T-helper 2 cell treated with Interferon-gamma antibody and Interleukin-4, amounts not matched to agents 5 μg/mL and 100 μg/mL, for 36 hours (primary cell): ENCODE measurements around the gene LSP1.

ENCODE experiments used
- DNase-seq: peaks from one replicate; pipeline ENCODE4 v3.0.0; 2021; ENCODE audit warnings: low spot score
- H3K27ac Mint-ChIP-seq: one replicate; pipeline ENCODE4 v1.8.0; 2021; ENCODE audit warnings: mild to moderate bottlenecking, mixed read lengths
- H3K27me3 Mint-ChIP-seq: one replicate; pipeline ENCODE4 v1.8.0; 2021; ENCODE audit warnings: low read depth, mixed read lengths
- H3K36me3 Mint-ChIP-seq: one replicate; pipeline ENCODE4 v1.8.0; 2021; ENCODE audit warnings: low read depth, mixed read lengths
- H3K4me1 Mint-ChIP-seq: one replicate; pipeline ENCODE4 v1.8.0; 2021; ENCODE audit warnings: low read depth, mixed read lengths
- H3K4me3 Mint-ChIP-seq: one replicate; pipeline ENCODE4 v1.8.0; 2022; ENCODE audit warnings: mild to moderate bottlenecking, moderate library complexity, mixed read lengths
- H3K9me3 Mint-ChIP-seq: one replicate; pipeline ENCODE4 v1.8.0; 2021; ENCODE audit warnings: mixed read lengths

Gene LSP1

DNA sequence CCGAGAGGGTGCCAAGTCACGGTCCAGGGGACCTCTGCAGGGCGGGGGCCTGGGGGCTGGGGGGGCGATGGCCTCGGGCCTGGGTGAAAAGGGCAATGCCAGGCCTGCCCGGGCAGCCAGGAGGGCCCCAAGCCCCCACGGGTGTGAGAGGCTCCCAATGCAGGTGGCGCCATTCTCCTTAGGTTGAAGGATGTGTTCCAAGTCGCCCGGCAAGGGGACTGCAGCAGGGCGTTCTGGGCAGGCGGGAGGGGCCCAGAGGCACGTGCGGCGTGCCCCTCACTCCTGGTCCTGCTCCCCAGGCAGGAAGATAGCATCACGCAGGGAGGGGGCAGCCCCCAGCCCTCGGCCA is 14.8 kb upstream of the LSP1 start:
- Mint-ChIP-seq H3K4me1 (peaks cover 6% of the 10 kb centered on the region), H3K27ac (no peak overlapping the region), H3K27me3 (no peaks in the 10 kb centered on the region), H3K4me3 (no peak overlapping the region), H3K36me3 (no peaks in the 10 kb centered on the region), H3K9me3 (no peaks in the 10 kb centered on the region)
- no peak for DNase-seq

GRCh38 chr11:1838426-1839144 is 14.3 kb upstream of the LSP1 start, which contains the start of gene TNNI2:
TSS of gene TNNI2 (plus strand) at chr11:1838981. CDS start at chr11:1839697, 716 bp downstream.
- Mint-ChIP-seq H3K9me3 (no peaks in the 10 kb centered on the region), H3K27me3 (no peaks in the 10 kb centered on the region), H3K36me3 (no peaks in the 10 kb centered on the region), H3K4me1 (peaks cover 9% of the 10 kb centered on the region), H3K27ac (peak within 1 kb of the TSS; percentile 26), H3K4me3 (peak within 1 kb of the TSS; percentile 12)
- no peak for DNase-seq

GRCh38 chr11:1839204-1839923 is 13.5 kb upstream of the LSP1 start:
- no peak for DNase-seq
- H3K27ac Mint-ChIP-seq = peak overlapping the region; percentile 26
- H3K9me3 Mint-ChIP-seq = no peaks in the 10 kb centered on the region
- H3K36me3 Mint-ChIP-seq = no peaks in the 10 kb centered on the region
- peaks cover 15% of the 10 kb centered on the region for H3K4me1 Mint-ChIP-seq
- H3K27me3 Mint-ChIP-seq = no peaks in the 10 kb centered on the region
- peak overlapping the region; percentile 12 for H3K4me3 Mint-ChIP-seq

GRCh38 chr11:1839924-1840779 is 12.7 kb upstream of the LSP1 start:
- H3K27ac Mint-ChIP-seq = peak overlapping the region; percentile 31
- no peaks in the 10 kb centered on the region for H3K9me3 Mint-ChIP-seq
- peak overlapping the region; percentile 12 for H3K4me3 Mint-ChIP-seq
- H3K27me3 Mint-ChIP-seq = no peaks in the 10 kb centered on the region
- no peaks in the 10 kb centered on the region for H3K36me3 Mint-ChIP-seq
- DNase-seq = no peak
- H3K4me1 Mint-ChIP-seq = peaks cover 23% of the 10 kb centered on the region

DNA sequence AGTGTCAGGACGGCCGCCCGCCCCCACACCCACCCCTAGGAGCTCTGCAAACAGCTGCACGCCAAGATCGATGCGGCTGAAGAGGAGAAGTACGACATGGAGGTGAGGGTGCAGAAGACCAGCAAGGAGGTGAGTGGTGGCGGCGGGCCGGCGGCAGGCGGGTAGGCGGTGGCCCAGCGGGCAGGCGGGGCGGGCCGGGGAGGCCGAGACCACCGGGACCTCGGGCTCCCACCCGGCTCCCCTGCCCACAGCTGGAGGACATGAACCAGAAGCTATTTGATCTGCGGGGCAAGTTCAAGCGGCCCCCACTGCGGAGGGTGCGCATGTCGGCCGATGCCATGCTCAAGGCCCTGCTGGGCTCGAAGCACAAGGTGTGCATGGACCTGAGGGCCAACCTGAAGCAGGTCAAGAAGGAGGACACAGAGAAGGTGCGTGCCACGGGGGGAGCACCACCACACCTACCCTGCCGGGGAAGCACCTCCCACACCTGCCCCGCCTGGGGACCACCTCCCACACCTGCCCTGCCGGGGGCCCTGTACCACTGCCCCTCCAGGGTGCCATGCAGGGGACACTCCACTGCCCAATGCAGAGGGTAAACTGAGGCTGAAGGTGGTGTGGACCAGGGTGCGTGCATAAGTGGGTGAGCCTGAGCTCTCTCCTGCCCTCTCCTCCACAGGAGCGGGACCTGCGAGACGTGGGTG is 12.0 kb upstream of the LSP1 start:
- H3K4me3 Mint-ChIP-seq = no peak overlapping the region
- no peaks in the 10 kb centered on the region for H3K36me3 Mint-ChIP-seq
- DNase-seq = no peak
- H3K27ac Mint-ChIP-seq = no peak overlapping the region
- peaks cover 27% of the 10 kb centered on the region for H3K4me1 Mint-ChIP-seq
- H3K9me3 Mint-ChIP-seq = no peaks in the 10 kb centered on the region
- no peaks in the 10 kb centered on the region for H3K27me3 Mint-ChIP-seq

DNA sequence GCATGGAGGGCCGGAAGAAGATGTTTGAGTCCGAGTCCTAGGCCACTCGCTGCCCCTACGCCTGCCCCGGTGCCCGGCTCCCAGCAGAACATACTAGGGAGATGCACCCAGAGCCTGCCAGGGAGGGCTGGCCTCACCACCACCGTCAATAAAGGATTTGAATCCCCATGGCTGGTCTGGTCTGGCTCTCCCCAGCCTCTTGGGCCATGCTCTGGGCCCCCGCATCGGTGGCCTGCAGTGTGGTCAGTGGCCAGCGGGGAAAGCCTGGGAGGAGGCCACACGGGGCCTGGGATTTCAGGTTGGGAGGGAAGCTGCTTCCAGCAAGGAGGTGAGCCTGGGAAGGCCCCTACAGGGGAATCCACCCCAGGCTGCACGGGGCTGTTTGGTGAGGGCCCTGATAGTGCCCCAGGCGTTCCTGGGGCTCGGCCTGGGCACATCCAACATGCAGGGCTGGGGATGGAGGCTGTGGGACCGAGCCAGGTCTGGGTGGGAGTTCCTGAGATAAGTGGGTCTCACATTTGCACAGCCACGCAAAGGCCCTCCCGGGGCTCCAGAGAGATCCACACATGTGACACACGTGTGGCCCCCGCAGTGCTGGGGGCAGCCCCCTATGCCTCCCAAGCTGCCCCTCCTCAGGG is 11.3 kb upstream of the LSP1 start:
- DNase-seq = no peak
- H3K27ac Mint-ChIP-seq = no peak overlapping the region
- H3K4me1 Mint-ChIP-seq = peaks cover 30% of the 10 kb centered on the region
- H3K9me3 Mint-ChIP-seq = no peaks in the 10 kb centered on the region
- H3K27me3 Mint-ChIP-seq = no peaks in the 10 kb centered on the region
- H3K4me3 Mint-ChIP-seq = no peak overlapping the region
- no peaks in the 10 kb centered on the region for H3K36me3 Mint-ChIP-seq

- no peak for DNase-seq
- peaks cover 33% of the 10 kb centered on the region for H3K4me1 Mint-ChIP-seq
- H3K4me3 Mint-ChIP-seq = peak overlapping the region; percentile 75
- no peaks in the 10 kb centered on the region for H3K9me3 Mint-ChIP-seq
- peak overlapping the region; percentile 86 for H3K27ac Mint-ChIP-seq
- H3K36me3 Mint-ChIP-seq = no peaks in the 10 kb centered on the region
- no peaks in the 10 kb centered on the region for H3K27me3 Mint-ChIP-seq
These were observed 10.5 kb upstream of the LSP1 start for GRCh38 chr11:1842149-1843097.

DNA sequence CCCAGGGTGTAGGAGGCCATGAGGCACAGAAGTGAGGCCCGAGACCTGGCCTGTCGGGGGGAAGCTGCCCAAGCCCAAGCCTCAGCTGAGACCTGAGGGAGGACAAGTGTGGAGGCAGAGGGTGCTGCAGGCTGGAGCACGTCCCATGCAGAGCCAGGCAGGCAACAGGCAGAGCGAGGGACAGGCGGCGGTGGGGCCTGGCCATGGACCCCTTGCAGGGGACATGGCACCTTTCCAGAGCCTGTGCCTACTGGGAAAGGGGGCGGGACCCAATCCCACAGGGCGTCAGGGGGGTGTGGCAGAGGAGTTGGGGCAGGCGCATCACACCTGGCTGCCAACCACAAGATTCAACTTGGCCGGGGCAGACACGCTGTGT is 9.8 kb upstream of the LSP1 start:
- Mint-ChIP-seq H3K9me3 (no peaks in the 10 kb centered on the region), H3K27me3 (no peaks in the 10 kb centered on the region), H3K27ac (peak overlapping the region; percentile 86), H3K4me3 (peak overlapping the region; percentile 75), H3K4me1 (peaks cover 37% of the 10 kb centered on the region), H3K36me3 (no peaks in the 10 kb centered on the region)
- DNase-seq = no peak

DNA sequence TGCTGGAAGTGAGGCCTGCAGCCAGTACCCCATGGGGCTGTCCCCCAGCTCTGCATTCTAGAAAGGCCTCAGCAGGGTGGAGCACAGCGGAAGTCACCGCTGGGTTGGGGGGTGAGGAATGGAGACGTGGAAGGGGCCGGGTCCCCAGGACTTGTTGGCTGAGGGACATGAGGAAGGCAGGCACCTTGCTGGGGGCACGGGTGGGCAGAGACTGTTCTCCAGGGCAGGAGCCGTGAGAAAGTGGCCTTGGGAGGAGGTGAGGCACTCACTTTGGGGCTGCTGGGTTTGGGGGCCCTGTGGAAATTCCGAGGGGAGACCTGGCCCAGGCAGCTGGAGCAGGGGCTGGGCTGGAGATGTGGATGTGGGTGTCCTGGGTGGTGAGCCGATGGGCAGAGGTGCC is 9.1 kb upstream of the LSP1 start:
- DNase-seq = no peak
- H3K9me3 Mint-ChIP-seq = no peaks in the 10 kb centered on the region
- H3K4me3 Mint-ChIP-seq = peak overlapping the region; percentile 75
- H3K4me1 Mint-ChIP-seq = peaks cover 39% of the 10 kb centered on the region
- H3K27ac Mint-ChIP-seq = peak overlapping the region; percentile 86
- H3K27me3 Mint-ChIP-seq = no peaks in the 10 kb centered on the region
- no peaks in the 10 kb centered on the region for H3K36me3 Mint-ChIP-seq

GRCh38 chr11:1844221-1845094 is 8.4 kb upstream of the LSP1 start:
- H3K4me3 Mint-ChIP-seq = peak overlapping the region; percentile 75
- H3K4me1 Mint-ChIP-seq = peaks cover 40% of the 10 kb centered on the region
- no peaks in the 10 kb centered on the region for H3K9me3 Mint-ChIP-seq
- DNase-seq = peak; percentile 48
- peak overlapping the region; percentile 86 for H3K27ac Mint-ChIP-seq
- H3K27me3 Mint-ChIP-seq = no peaks in the 10 kb centered on the region
- H3K36me3 Mint-ChIP-seq = no peaks in the 10 kb centered on the region

- Mint-ChIP-seq H3K9me3 (no peaks in the 10 kb centered on the region), H3K4me1 (peaks cover 38% of the 10 kb centered on the region), H3K36me3 (no peaks in the 10 kb centered on the region), H3K27ac (peak overlapping the region; percentile 86), H3K4me3 (peak overlapping the region; percentile 75), H3K27me3 (no peaks in the 10 kb centered on the region)
- no peak for DNase-seq
These were observed 7.8 kb upstream of the LSP1 start for GRCh38 chr11:1845095-1845429.
